HepG2 (cell line): Measurements from ENCODE around the gene ZMYM4. TPM values are rescaled to one million over a fixed set of nuclear protein-coding genes. Genes with fewer than 3 reads are reported as not detected.

Experiments
- ADNP ChIP-seq: sonication (generic); formaldehyde crosslinking; IDR thresholded peaks from 2 replicates; pipeline ENCODE4 v1.4.0; 2020; ENCODE audit warnings: missing genetic modification reagents
- ATF7-NPFF ChIP-seq: sonication (generic); formaldehyde crosslinking; IDR thresholded peaks from 2 replicates; pipeline ENCODE4 v1.8.1; 2023; ENCODE audit warnings: mild to moderate bottlenecking, low read depth, missing genetic modification reagents, moderate library complexity
- POGK ChIP-seq: sonication (generic); formaldehyde crosslinking; conservative IDR thresholded peaks from 2 replicates; pipeline ENCODE4 v1.8.0; 2022; ENCODE audit warnings: mild to moderate bottlenecking, moderate library complexity, missing genetic modification reagents
- TBX3 ChIP-seq: fragments of 450-650 bp; IDR thresholded peaks from 2 replicates; pipeline ENCODE4 v1.6.1; 2017; ENCODE audit warnings: antibody characterized with exemption, mild to moderate bottlenecking, inconsistent platforms, borderline replicate concordance
- YEATS2 ChIP-seq: sonication (generic); formaldehyde crosslinking; IDR thresholded peaks from 2 replicates; pipeline ENCODE4 v1.4.0; 2020; ENCODE audit warnings: missing genetic modification reagents, borderline replicate concordance
- ZFP41 ChIP-seq: sonication (generic); formaldehyde crosslinking; IDR thresholded peaks from 2 replicates; pipeline ENCODE4 v1.4.0; 2020; ENCODE audit warnings: mild to moderate bottlenecking, missing genetic modification reagents, borderline replicate concordance
- ZNF432 ChIP-seq: sonication (generic); formaldehyde crosslinking; IDR thresholded peaks from 2 replicates; pipeline ENCODE4 v1.5.0; 2020; ENCODE audit warnings: missing genetic modification reagents, mild to moderate bottlenecking, borderline replicate concordance
- ZNF687 ChIP-seq: sonication (generic); formaldehyde crosslinking; IDR thresholded peaks from 2 replicates; pipeline ENCODE4 v1.5.1; 2020; ENCODE audit warnings: mild to moderate bottlenecking, missing genetic modification reagents, moderate library complexity
- polyA plus RNA-seq, 8 experiments: library from polyadenylated mRNA; depleted of rRNA in 3 of 8; stranded (reverse) in 7 of 8; unstranded in 1 of 8; fragments of >200 nt; fragmentation: Illumina TruSeq in 4 of 8; extraction: Trizol in 4 of 8; gene quantifications; 2 replicates each; pipeline versions ENCODE4 v1.2.1 to v1.2.3, GENCODE V29; 2011 to 2016; ENCODE audit warnings: low read depth in 4 of 8, missing spikeins in 1 of 8, mixed read lengths in 1 of 8; ENCODE audit not compliant: insufficient read depth in 1 of 8
- total RNA-seq, 5 experiments: library from RNA; depleted of rRNA; stranded (reverse); fragments of >200 nt; fragmentation: Illumina TruSeq; extraction: Trizol; gene quantifications; 2 replicates each; pipeline ENCODE4 v1.2.3, GENCODE V29; 2016; ENCODE audit warnings: low read depth in 1 of 5

Gene ZMYM4
- total and polyA plus RNA-seq, 2 of the 13 experiments (the other 11 are each of a cell fraction or from before 2014, with no cell fraction given) = 13.9 to 37.6 TPM

DNA sequence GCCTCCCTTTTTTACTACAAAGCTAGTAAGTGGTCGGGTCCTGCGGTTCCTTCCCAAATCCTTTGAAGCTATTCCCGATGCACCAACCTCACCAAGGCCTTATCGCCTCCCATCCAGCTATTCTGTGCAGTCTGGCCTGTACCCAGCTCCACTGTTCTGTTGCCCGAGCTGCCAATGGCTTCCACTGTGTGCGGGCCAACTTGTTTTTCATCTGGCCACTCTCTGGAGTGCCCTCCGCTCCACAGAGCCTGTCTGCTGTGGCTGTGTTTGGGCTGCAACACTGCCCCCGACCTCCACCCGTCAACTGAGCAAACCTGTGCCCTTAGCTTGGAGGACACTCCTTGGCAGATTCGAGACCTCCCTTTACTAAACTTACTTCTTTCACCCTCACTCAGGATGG is 163.7 kb downstream of the ZMYM4 start (continued):
- TF ChIP-seq ZNF687 (CRISPR knock-in tag) = no peak
- no peak for TF ChIP-seq ZNF432 (CRISPR knock-in tag)
- TF ChIP-seq YEATS2 (CRISPR knock-in tag) = no peak
- no peak for TF ChIP-seq ATF7-NPFF (CRISPR knock-in tag)
- TF ChIP-seq ZFP41 (CRISPR knock-in tag) = no peak
- TF ChIP-seq ADNP (CRISPR knock-in tag) = no peak
- no peak for TF ChIP-seq TBX3
- no peak for TF ChIP-seq POGK (CRISPR knock-in tag)
